Neural crest cell (in vitro differentiated cells): Measurements from ENCODE around the gene RIOK1. TPM values are rescaled to one million over a fixed set of nuclear protein-coding genes. Genes with fewer than 3 reads are reported as not detected.

Experiments
- DNase-seq: peaks from one replicate; pipeline ENCODE4 v3.0.0; 2021; ENCODE audit warnings: low read depth, mixed read lengths, low spot score
- H3K27ac Mint-ChIP-seq: one replicate; pipeline ENCODE4 v1.8.0; 2021; ENCODE audit warnings: mild to moderate bottlenecking, mixed read lengths; ENCODE audit not compliant: unreplicated experiment
- H3K27me3 Mint-ChIP-seq: 2 replicates; pipeline ENCODE4 v1.8.0; 2021; ENCODE audit warnings: low read depth, mild to moderate bottlenecking, mixed read lengths
- H3K36me3 Mint-ChIP-seq: 2 replicates; pipeline ENCODE4 v1.8.0; 2021; ENCODE audit warnings: low read depth, mild to moderate bottlenecking, mixed read lengths
- H3K4me1 Mint-ChIP-seq: 2 replicates; pipeline ENCODE4 v1.8.0; 2021; ENCODE audit warnings: mixed read lengths
- H3K4me3 Mint-ChIP-seq: one replicate; pipeline ENCODE4 v1.8.0; 2021; ENCODE audit warnings: mild to moderate bottlenecking, mixed read lengths
- H3K9me3 Mint-ChIP-seq: 2 replicates; pipeline ENCODE4 v1.8.0; 2021; ENCODE audit warnings: mixed read lengths
- CTCF ChIP-seq: fragments of 200-600 bp; sonication (generic); conservative IDR thresholded peaks from 2 replicates; pipeline ENCODE4 v1.5.0; 2021; ENCODE audit warnings: antibody characterized with exemption, mild to moderate bottlenecking
- total RNA-seq: library from RNA; stranded (reverse); gene quantifications from 2 replicates; pipeline ENCODE4 v1.2.1, GENCODE V29; 2021

The RIOK1 gene
- total RNA-seq, 1 donor from 2014 or later, result 28.0 TPM

GRCh38 chr6:7421066-7421465, 31.5 kb downstream of the RIOK1 start:
- no peak overlapping the region for H3K27ac Mint-ChIP-seq
- H3K27me3 Mint-ChIP-seq, result no peaks in the 10 kb centered on the region
- TF ChIP-seq CTCF, result no peak
- peaks cover 5% of the 10 kb centered on the region for H3K36me3 Mint-ChIP-seq
- DNase-seq, result no peak
- no peaks in the 10 kb centered on the region for H3K4me1 Mint-ChIP-seq
- no peaks in the 10 kb centered on the region for H3K9me3 Mint-ChIP-seq
- no peak overlapping the region for H3K4me3 Mint-ChIP-seq

- Mint-ChIP-seq H3K4me1 (no peaks in the 10 kb centered on the region), H3K4me3 (no peak overlapping the region), H3K9me3 (peaks cover 2% of the 10 kb centered on the region), H3K27me3 (no peaks in the 10 kb centered on the region), H3K27ac (no peak overlapping the region), H3K36me3 (peaks cover 5% of the 10 kb centered on the region)
- TF ChIP-seq CTCF, result no peak
- DNase-seq, result no peak
Observed at GRCh38 chr6:7424058-7424457, 34.5 kb downstream of the RIOK1 start.

GRCh38 chr6:7424967-7425807, 35.6 kb downstream of the RIOK1 start:
- H3K27me3 Mint-ChIP-seq, result no peaks in the 10 kb centered on the region
- no peaks in the 10 kb centered on the region for H3K4me1 Mint-ChIP-seq
- no peak overlapping the region for H3K4me3 Mint-ChIP-seq
- H3K36me3 Mint-ChIP-seq, result peaks cover 5% of the 10 kb centered on the region
- H3K27ac Mint-ChIP-seq, result no peak overlapping the region
- DNase-seq, result no peak
- peak; percentile 64 for TF ChIP-seq CTCF
- peaks cover 2% of the 10 kb centered on the region for H3K9me3 Mint-ChIP-seq

- TF ChIP-seq CTCF, result no peak
- Mint-ChIP-seq H3K27ac (no peak overlapping the region), H3K4me1 (no peaks in the 10 kb centered on the region), H3K4me3 (no peak overlapping the region), H3K9me3 (peaks cover 2% of the 10 kb centered on the region), H3K27me3 (no peaks in the 10 kb centered on the region), H3K36me3 (peaks cover 4% of the 10 kb centered on the region)
- DNase-seq, result no peak
Observed at GRCh38 chr6:7425808-7426190, 36.2 kb downstream of the RIOK1 start.

- Mint-ChIP-seq H3K9me3 (peaks cover 2% of the 10 kb centered on the region), H3K4me3 (no peak overlapping the region), H3K4me1 (no peaks in the 10 kb centered on the region), H3K36me3 (peaks cover 2% of the 10 kb centered on the region), H3K27ac (peak overlapping the region; percentile 71), H3K27me3 (no peaks in the 10 kb centered on the region)
- no peak for DNase-seq
- TF ChIP-seq CTCF, result no peak
Observed at GRCh38 chr6:7426447-7427169, 37.0 kb downstream of the RIOK1 start.
